IPS DF 6.9 (cell line): ENCODE measurements around the gene VPS13A.

ENCODE experiments used
- DNase-seq: peaks from one replicate; pipeline ENCODE4 v3.0.0-alpha.2; 2013; ENCODE audit warnings: low read depth, low spot score
- H3K27ac ChIP-seq: one replicate; pipeline ENCODE4 v1.5.1; 2013; ENCODE audit warnings: low read length, control low read depth
- H3K27me3 ChIP-seq: 2 replicates; pipeline ENCODE4 v1.6.1; 2013; ENCODE audit warnings: mild to moderate bottlenecking, low read length; ENCODE audit not compliant: control insufficient read depth, insufficient read depth
- H3K36me3 ChIP-seq: 2 replicates; pipeline ENCODE4 v1.6.1; 2013; ENCODE audit warnings: low read length; ENCODE audit not compliant: control insufficient read depth, insufficient read depth
- H3K4me1 ChIP-seq: 2 replicates; pipeline ENCODE4 v1.6.1; 2013; ENCODE audit warnings: low read length; ENCODE audit not compliant: control insufficient read depth, insufficient read depth
- H3K4me3 ChIP-seq: 2 replicates; pipeline ENCODE4 v1.5.1; 2013; ENCODE audit warnings: mild to moderate bottlenecking, low read length
- H3K9me3 ChIP-seq: 2 replicates; pipeline ENCODE4 v1.6.1; 2013; ENCODE audit warnings: low read length, inconsistent platforms; ENCODE audit not compliant: control insufficient read depth, insufficient read depth
- WGBS: extraction: QIAGEN DNeasy Blood & Tissue Kit; methylation state at CpG from one replicate; pipeline ENCODE4 v1.1.7; 2013; ENCODE audit warnings: mixed read lengths, missing lambda C conversion rate; ENCODE audit not compliant: insufficient read length, insufficient coverage; 5-methylcytosine and 5-hydroxymethylcytosine counted together

The VPS13A gene

DNA sequence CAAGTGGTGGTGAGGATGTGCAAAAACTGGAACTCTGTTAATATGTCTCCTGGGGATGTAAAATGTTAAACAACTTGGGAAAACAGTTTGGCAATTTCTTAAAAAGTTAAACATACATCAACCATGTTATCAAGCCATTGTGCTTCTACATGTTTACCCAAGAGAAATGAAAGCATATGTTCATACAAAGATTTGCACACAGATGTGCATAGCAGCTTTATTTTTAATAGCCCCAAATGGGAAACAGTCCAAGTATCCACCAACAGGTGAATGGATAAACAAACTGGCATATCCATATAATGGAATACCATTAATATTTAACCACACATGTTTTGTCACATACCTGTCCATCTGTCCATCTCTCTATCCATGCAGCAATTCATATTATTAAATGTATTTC, 6.2 kb downstream of the VPS13A start:
- H3K36me3 ChIP-seq: no peaks in the 10 kb centered on the region
- no peaks in the 10 kb centered on the region for H3K27me3 ChIP-seq
- H3K27ac ChIP-seq: no peak overlapping the region
- H3K4me3 ChIP-seq: no peak overlapping the region
- DNase-seq: no peak
- H3K4me1 ChIP-seq: no peaks in the 10 kb centered on the region
- H3K9me3 ChIP-seq: no peaks in the 10 kb centered on the region

DNA sequence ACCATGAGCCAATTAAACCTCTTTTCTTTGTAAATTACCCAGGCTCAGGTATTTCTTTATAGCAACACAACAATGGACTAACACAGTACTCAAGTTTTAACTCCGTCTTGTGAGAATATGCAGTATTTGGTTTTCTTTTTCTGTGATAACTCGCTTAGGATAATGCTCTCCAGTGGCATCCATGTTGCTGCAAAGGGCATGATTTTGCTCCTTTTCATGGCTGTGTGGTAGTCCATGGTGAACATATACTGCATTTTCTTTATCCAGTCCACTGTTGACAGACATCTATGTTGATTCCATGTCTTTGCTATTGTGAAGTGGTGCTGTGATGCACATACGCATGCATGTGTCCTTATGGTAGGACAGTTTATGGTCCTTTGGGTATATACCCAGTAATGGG, 10.9 kb downstream of the VPS13A start:
- no peak for DNase-seq
- H3K36me3 ChIP-seq: no peaks in the 10 kb centered on the region
- WGBS: no CpG with 5 or more reads among the region's 3 CpGs
- H3K4me1 ChIP-seq: peaks cover 1% of the 10 kb centered on the region
- H3K27ac ChIP-seq: no peak overlapping the region
- no peak overlapping the region for H3K4me3 ChIP-seq
- no peaks in the 10 kb centered on the region for H3K9me3 ChIP-seq
- no peaks in the 10 kb centered on the region for H3K27me3 ChIP-seq

DNA sequence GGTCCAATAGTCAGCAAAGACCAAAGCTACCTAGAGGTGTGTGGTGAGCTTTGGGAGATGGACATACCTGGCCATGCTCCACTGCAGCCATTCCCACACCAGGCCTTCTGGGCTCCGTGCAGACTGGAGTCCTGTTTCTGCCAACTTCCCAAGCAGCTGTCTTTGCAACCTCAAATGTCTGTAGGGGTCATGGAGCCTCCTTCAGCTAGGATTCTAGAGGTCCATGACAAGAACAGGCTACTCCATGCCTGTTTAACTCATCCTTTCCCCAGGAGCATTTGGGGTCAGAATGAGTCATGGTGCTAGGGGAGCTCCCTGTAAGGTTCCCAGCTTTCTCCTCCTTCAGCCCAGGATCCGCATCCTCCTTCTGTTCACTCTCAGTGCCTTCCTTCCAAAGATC, 17.1 kb downstream of the VPS13A start:
- no CpG with 5 or more reads among the region's 2 CpGs for WGBS
- Histone ChIP-seq H3K27me3 (no peaks in the 10 kb centered on the region), H3K9me3 (no peaks in the 10 kb centered on the region), H3K4me3 (no peak overlapping the region), H3K27ac (no peak overlapping the region), H3K4me1 (peaks cover 1% of the 10 kb centered on the region), H3K36me3 (no peaks in the 10 kb centered on the region)
- no peak for DNase-seq

DNA sequence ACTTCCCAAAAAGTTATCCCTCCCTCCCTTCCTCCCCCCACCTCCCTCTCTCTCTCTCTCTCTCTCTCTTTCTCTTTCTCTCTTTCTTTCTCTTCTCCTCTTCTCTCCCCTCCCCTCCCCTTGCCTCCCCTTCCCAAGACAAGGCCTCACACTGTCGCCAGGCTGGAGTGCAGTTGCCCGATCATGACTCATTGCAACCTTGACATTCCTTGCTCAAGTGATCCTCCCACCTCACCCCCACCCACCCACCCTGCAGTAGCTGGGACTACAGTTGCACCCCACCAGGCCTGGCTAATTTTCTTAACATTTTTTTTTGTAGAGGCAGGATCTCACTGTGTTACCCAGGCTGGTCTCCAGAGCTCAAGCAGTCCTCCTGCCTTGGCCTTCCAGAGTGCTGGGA, 32.8 kb downstream of the VPS13A start:
- DNase-seq: peak; percentile 39
- no CpG with 5 or more reads among the region's 2 CpGs for WGBS
- H3K36me3 ChIP-seq: no peaks in the 10 kb centered on the region
- H3K4me3 ChIP-seq: no peak overlapping the region
- no peaks in the 10 kb centered on the region for H3K4me1 ChIP-seq
- no peak overlapping the region for H3K27ac ChIP-seq
- H3K27me3 ChIP-seq: no peaks in the 10 kb centered on the region
- H3K9me3 ChIP-seq: no peaks in the 10 kb centered on the region

DNA sequence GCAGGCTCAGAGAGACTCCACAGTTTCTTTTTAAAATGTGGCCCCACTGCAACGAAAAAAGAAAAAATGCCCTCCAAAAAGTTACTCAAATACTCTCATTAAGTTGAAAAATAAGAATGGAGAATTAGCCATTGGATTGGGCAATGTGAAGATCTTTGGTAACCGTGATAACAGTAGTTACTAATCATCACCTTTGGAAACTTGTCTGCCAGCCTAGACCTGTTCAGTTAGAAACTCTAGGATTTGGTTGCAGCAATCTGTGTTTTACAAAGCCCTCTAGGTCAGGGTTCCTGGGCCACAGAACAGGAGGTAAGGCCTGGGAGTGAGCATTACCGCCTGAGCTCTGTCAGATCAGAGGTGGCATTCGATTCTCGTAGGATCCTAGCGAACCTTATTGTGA, 34.2 kb downstream of the VPS13A start:
- no peaks in the 10 kb centered on the region for H3K4me1 ChIP-seq
- no peaks in the 10 kb centered on the region for H3K27me3 ChIP-seq
- H3K36me3 ChIP-seq: peaks cover 3% of the 10 kb centered on the region; the same call in 1 of the 2 replicates
- no peaks in the 10 kb centered on the region for H3K9me3 ChIP-seq
- H3K4me3 ChIP-seq: no peak overlapping the region
- no CpG with 5 or more reads among the region's 6 CpGs for WGBS
- no peak for DNase-seq
- H3K27ac ChIP-seq: no peak overlapping the region

DNA sequence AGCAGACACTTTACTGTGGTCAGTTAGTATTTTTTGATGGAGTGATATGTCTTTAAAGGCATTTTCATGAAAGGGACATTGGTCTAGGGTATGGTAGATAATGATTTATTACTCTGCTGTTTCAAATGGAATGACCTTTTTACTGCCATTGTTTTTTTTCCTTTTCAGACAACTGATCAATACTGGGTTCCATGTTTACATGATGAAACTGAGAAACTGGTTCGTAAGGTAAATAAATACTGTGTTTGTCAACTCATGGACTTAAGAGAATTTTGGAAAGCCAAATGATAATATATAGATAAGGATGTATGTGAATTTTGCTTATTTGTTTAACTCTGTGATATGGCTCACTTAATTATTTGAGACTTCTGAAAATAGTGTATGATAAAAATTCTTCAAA, 35.5 kb downstream of the VPS13A start:
- Histone ChIP-seq H3K36me3 (peaks cover 3% of the 10 kb centered on the region; the same call in 1 of the 2 replicates), H3K9me3 (no peaks in the 10 kb centered on the region), H3K27me3 (no peaks in the 10 kb centered on the region), H3K4me1 (no peaks in the 10 kb centered on the region), H3K27ac (no peak overlapping the region), H3K4me3 (no peak overlapping the region)
- no peak for DNase-seq
- no CpG with 5 or more reads among the region's 1 CpG for WGBS

DNA sequence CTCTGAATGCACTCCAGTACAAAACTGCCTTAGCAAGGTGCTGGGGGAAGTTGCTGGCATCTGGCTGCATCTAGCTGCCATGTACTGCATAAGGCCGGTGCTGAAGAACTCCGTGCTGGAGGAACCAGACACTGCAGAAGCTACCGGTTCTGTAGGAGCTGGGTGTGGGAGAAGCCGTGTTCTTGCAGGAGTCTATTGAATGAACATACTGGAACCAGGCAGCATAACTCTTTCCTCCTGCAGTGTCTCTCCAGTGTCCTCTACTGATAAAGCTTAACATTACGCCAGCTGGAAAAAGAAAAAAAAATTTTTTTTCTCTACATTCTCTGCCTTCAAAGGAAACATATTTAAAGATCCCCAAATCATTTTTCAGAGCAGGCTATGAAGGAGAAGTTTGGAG, 38.5 kb downstream of the VPS13A start:
- DNase-seq: no peak
- no peaks in the 10 kb centered on the region for H3K9me3 ChIP-seq
- no peak overlapping the region for H3K4me3 ChIP-seq
- H3K27ac ChIP-seq: no peak overlapping the region
- no CpG with 5 or more reads among the region's 5 CpGs for WGBS
- no peaks in the 10 kb centered on the region for H3K4me1 ChIP-seq
- peaks cover 3% of the 10 kb centered on the region; the same call in 1 of the 2 replicates for H3K36me3 ChIP-seq
- H3K27me3 ChIP-seq: no peaks in the 10 kb centered on the region

DNA sequence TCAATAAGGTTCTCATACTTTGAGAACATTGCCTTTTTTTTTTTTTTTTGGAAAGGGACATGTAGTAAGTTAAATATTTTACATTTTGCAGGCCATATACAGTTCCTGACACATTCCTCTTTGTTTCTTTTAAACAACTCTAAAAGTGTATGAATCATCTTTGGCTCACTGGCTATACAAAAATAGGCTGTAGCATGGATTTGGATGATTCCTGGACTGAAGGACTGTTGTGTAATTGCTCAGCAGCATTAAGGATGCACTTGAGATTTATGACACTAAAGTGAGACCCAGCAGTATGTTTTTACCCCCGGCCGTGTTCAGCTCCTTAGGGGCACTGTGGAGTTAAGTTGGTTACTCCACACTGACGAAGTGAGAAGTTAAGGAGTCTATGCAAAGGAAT, 41.3 kb downstream of the VPS13A start:
- no peaks in the 10 kb centered on the region for H3K9me3 ChIP-seq
- no peak overlapping the region for H3K4me3 ChIP-seq
- peaks cover 3% of the 10 kb centered on the region; the same call in 1 of the 2 replicates for H3K36me3 ChIP-seq
- no peak overlapping the region for H3K27ac ChIP-seq
- no peaks in the 10 kb centered on the region for H3K4me1 ChIP-seq
- WGBS: no CpG with 5 or more reads among the region's 3 CpGs
- H3K27me3 ChIP-seq: no peaks in the 10 kb centered on the region
- DNase-seq: no peak

DNA sequence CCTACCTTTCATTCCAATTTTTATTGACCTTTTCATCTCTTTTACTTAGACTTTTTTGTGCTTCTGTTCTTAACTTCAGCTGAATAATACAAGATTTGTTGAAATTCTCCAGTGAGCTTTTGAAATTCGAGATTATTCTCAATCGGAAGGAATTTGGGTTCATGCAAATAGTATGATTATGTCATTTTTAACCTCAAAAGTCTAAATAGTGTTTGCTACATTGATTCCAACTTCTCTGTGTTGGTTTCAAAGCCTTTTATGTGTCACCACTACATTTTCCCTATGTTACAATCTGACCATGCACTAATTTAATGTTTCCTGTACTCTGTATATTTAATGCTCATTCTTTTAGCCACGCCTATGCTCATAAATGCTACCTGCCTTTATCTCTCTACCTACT, 44.1 kb downstream of the VPS13A start:
- no peak for DNase-seq
- no CpG with 5 or more reads among the region's 3 CpGs for WGBS
- no peaks in the 10 kb centered on the region for H3K4me1 ChIP-seq

DNA sequence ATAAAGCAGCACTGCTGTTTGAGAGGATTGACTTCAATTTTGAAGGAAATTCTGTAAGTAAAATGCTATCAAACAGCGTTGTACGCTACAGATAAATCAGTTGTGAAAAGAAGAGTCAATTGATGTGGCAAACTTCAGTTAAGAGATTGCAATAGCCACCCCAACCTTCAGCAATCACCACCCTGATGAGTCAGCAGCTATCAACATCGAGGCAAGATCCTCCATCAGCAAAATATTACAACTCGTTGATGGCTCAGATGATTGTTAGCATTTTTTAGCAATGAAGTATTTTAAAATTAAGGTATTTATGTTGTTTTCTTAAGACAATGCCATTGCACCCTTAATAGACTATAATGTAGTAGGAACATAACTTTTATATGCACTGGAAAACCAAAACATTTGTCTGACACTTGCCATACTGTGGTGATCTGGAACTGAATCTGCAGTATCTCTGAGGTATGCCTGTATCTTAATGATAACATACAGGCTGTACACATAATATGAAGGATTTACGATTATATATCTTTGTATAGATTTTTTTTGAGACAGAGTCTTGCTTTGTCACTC, 47.5 kb downstream of the VPS13A start:
- H3K27me3 ChIP-seq: no peaks in the 10 kb centered on the region
- H3K36me3 ChIP-seq: no peaks in the 10 kb centered on the region; the same call in 1 of the 2 replicates
- no peak overlapping the region for H3K4me3 ChIP-seq
- no peaks in the 10 kb centered on the region for H3K4me1 ChIP-seq
- WGBS: no CpG with 5 or more reads among the region's 5 CpGs
- no peaks in the 10 kb centered on the region for H3K9me3 ChIP-seq
- no peak overlapping the region for H3K27ac ChIP-seq
- no peak for DNase-seq

More for the DNA sequence above, 44.1 kb downstream of the VPS13A start:
- Histone ChIP-seq H3K27me3 (no peaks in the 10 kb centered on the region), H3K9me3 (no peaks in the 10 kb centered on the region), H3K27ac (no peak overlapping the region), H3K36me3 (no peaks in the 10 kb centered on the region), H3K4me3 (no peak overlapping the region)

DNA sequence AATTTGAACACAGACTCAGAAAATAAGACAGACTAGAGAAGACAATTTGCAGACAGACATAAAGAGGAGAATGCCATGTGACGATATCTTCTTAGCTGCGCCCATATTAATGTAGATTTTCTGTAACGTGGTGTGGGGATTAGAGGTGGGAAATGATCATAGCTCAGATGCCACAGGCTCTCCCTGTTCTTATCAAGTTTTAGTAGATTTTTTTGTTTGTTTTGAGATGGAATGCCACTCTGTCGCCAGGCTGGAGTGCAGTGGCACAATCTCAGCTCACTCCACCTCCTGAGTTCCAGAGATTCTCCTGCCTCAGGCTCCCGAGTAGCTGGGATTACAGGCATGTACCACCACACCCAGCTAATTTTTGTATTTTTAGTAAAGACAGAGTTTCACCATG, 59.4 kb downstream of the VPS13A start:
- Histone ChIP-seq H3K4me1 (no peaks in the 10 kb centered on the region), H3K36me3 (no peaks in the 10 kb centered on the region), H3K27ac (no peak overlapping the region), H3K4me3 (no peak overlapping the region), H3K27me3 (no peaks in the 10 kb centered on the region), H3K9me3 (no peaks in the 10 kb centered on the region)
- no peak for DNase-seq
- WGBS: no CpG with 5 or more reads among the region's 5 CpGs
